ENCODE data around the gene C16orf74. TPM values are rescaled to one million over a fixed set of nuclear protein-coding genes. Genes with fewer than 3 reads are reported as not detected.

The C16orf74 gene
- total RNA-seq: 1 to 10 TPM; 2.8 to 7.9 TPM
- 1 to 10 TPM; 2.6 to 4.0 TPM for polyA plus RNA-seq
- long read RNA-seq, donor 1, transcript C16orf74-201 (4 exons, 906 nt): major isoform, 8 of 10 reads
- long read RNA-seq, donor 1, partial matches to known transcripts: 0 of 10 reads
- long read RNA-seq, donor 1, other reads (novel, unspliced or antisense): 0 of 10 reads
- long read RNA-seq, donor 2, partial matches to known transcripts: 0 of 1 reads
- long read RNA-seq, donor 2, other reads (novel, unspliced or antisense): 0 of 1 reads
- long read RNA-seq, donor 3, partial matches to known transcripts: 0 of 5 reads
- long read RNA-seq, donor 3, other reads (novel, unspliced or antisense): 0 of 5 reads
- long read RNA-seq, donor 4, partial matches to known transcripts: 0 of 5 reads
- long read RNA-seq, donor 4, other reads (novel, unspliced or antisense): 0 of 5 reads
- long read RNA-seq, donor 5, transcript C16orf74-203 (4 exons, 744 nt): major isoform, 7 of 16 reads
- long read RNA-seq, donor 5, transcript C16orf74-201 (4 exons, 906 nt): major isoform, 7 of 16 reads
- long read RNA-seq, donor 5, partial matches to known transcripts: 0 of 16 reads
- long read RNA-seq, donor 5, other reads (novel, unspliced or antisense): 0 of 16 reads

DNA sequence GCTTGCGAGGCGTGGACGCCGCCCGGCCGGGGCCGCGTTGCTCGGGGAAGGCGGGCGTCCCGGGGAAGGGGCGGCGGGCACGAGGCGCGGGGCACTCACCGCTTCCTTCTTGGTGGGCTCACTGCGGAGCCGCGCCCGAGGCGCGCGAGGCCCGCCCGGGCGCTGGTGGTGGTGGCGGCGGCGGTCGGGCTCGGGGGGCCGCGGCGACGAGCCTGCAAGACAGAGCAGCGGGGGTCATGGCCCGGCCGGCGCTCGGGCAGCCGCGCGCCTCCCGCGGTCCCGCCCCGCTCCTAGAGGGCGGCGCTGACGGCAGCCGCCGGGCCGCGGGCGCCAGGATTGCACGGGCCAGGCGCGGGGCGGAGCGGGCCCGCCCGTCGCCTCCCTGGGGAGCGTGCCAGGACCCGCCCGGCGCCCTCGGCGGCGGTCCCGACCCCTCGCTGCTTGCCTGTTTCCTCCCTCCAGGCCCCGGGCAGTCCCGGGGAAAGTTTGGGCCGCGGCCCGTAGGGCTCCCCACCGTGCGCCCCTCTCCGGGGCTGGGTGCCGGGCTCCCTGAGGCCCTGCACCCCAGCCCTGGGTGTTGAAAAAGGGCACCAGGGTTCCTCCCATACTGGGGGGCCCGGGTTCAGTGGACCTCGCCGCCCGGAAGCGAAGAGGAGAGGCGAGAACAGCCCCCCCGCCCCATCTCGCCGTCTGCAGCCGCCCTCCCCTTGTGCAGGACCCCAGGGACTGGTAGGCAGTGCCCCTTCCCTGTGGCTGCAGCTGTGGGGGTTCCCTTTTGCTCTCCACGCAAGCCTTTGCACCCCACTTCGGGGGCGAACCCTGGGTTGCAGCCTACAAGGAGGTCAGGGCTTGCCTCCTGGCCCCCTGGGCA lies at the start of gene C16orf74:
C16orf74 (minus strand) TSS at position 270 of the 871 bp plus-strand sequence. CDS start 15,879 bp downstream, outside the sequence.
- H3K4me1 ChIP-seq (ENCODE audit: control insufficient read depth in 5 of 5, insufficient read depth in 5 of 5, low read length in 5 of 5): peaks cover 0 to 42% (median 14%) of the 10 kb centered on the region in 5 donors
- H3K27ac ChIP-seq (ENCODE audit: low read depth in 1 of 2, low read length in 1 of 2): no peak within 1 kb of the TSS
- peaks cover 0 to 3% (median 0%) of the 10 kb centered on the region in 4 donors for H3K36me3 ChIP-seq (ENCODE audit: control insufficient read depth in 4 of 4, insufficient read depth in 4 of 4, low read length in 4 of 4)
- peak; percentile 58 for ATAC-seq (ENCODE audit: insufficient read depth, low FRiP score)
- peak within 1 kb of the TSS; percentile 23 for H3K4me3 ChIP-seq
- H3K27me3 ChIP-seq (ENCODE audit: control insufficient read depth in 3 of 3, insufficient read depth in 3 of 3, low read length in 2 of 3): peaks cover 0 to 3% (median 0%) of the 10 kb centered on the region in 3 donors
- no peak within 1 kb of the TSS for H3K9ac ChIP-seq (ENCODE audit: insufficient read depth in 1 of 2, low read length in 2 of 2)
- 6 to 11% methylated on average over 42 to 96 of the region's 96 CpGs for WGBS, 2 donors
- DNase-seq: peak; percentile 72 to 85 (median 79)
- no peaks in the 10 kb centered on the region for H3K9me3 ChIP-seq (ENCODE audit: control insufficient read depth in 4 of 4, insufficient read depth in 3 of 4, low read length in 3 of 4)
- TF ChIP-seq, protein P1, sequence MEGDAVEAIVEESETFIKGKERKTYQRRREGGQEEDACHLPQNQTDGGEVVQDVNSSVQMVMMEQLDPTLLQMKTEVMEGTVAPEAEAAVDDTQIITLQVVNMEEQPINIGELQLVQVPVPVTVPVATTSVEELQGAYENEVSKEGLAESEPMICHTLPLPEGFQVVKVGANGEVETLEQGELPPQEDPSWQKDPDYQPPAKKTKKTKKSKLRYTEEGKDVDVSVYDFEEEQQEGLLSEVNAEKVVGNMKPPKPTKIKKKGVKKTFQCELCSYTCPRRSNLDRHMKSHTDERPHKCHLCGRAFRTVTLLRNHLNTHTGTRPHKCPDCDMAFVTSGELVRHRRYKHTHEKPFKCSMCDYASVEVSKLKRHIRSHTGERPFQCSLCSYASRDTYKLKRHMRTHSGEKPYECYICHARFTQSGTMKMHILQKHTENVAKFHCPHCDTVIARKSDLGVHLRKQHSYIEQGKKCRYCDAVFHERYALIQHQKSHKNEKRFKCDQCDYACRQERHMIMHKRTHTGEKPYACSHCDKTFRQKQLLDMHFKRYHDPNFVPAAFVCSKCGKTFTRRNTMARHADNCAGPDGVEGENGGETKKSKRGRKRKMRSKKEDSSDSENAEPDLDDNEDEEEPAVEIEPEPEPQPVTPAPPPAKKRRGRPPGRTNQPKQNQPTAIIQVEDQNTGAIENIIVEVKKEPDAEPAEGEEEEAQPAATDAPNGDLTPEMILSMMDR (IDR thresholded peaks at IDR 0.05; ENCODE audit: control extremely low read depth, extremely low read depth): no peak

DNA sequence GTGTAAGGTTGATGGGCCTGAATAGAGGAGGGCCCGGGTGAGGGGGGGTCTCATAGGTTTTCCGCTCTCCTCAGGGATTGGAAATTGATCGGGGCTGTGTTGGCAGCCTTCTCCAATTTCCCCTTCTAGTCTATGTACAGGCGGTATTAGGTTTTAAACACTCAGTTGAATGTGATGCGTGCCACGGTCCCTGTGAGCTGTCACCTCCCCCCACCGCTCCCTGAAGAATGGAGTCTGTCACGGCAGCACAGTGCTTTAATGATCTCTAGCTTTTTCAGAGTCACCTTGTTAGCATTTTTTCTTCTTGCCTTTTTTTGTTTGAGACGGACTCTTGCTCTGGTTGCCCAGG lies 49.4 kb upstream of the C16orf74 start:
- DNase-seq: no peak
- ATAC-seq (ENCODE audit: insufficient read depth, low FRiP score): no peak
- TF ChIP-seq, protein P1 (IDR thresholded peaks at IDR 0.05; ENCODE audit: control extremely low read depth, extremely low read depth): no peak
- Histone ChIP-seq H3K36me3 (ENCODE audit: control insufficient read depth in 4 of 4, insufficient read depth in 4 of 4, low read length in 4 of 4) (peaks cover 17 to 37% (median 28%) of the 10 kb centered on the region in 4 donors), H3K27me3 (ENCODE audit: control insufficient read depth in 3 of 3, insufficient read depth in 3 of 3, low read length in 2 of 3) (no peaks in the 10 kb centered on the region), H3K9me3 (ENCODE audit: control insufficient read depth in 4 of 4, insufficient read depth in 3 of 4, low read length in 3 of 4) (no peaks in the 10 kb centered on the region), H3K9ac (ENCODE audit: insufficient read depth in 1 of 2, low read length in 2 of 2) (peak overlapping the region; percentile 74 to 89), H3K4me1 (ENCODE audit: control insufficient read depth in 5 of 5, insufficient read depth in 5 of 5, low read length in 5 of 5) (peaks cover 4 to 17% (median 8%) of the 10 kb centered on the region in 5 donors), H3K27ac (ENCODE audit: low read depth in 1 of 2, low read length in 1 of 2) (peak overlapping the region; percentile 95 to 97), H3K4me3 (peak overlapping the region; percentile 100)
- WGBS, 2 donors: 16 to 27% methylated on average over 9 of the region's 9 CpGs

DNA sequence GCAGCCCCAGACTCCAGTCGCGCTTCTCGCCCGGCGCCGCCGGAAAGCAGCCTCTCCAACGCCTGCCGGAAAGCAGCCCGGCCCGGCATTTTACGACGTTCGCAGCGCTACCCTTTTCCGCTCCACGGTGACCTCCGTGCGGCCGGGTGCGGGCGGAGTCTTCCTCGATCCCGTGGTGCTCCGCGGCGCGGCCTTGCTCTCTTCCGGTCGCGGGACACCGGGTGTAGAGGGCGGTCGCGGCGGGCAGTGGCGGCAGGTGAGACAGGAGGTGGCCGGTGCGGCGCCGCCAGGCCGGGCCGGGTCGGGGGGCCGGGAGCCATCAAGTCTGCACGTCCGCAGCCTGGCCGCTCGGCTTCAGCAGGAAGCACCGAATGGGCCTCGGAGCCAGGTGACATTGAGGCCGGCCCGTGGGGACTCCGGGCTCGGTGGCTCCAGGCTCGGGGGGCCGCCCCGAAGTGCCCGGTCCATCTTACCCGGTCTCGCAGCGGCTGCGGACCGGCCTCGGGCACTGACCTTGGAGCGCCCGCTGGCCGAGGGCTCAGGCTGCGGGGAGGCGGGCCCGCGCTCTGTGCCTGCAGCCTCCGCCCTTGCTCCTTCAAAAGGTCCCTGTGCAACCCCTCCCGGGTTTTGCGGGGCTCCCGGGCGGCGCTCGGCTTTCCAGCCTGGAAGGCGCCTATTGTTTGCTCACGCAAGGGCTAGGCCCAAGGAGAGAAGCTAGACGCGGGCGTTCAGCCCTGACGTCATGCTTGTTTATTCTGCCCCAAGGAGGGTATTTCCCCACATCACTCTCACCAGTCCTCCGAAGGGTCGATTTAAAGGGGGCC lies 48.8 kb upstream of the C16orf74 start, which contains the start of the genes COX4I1 and EMC8:
COX4I1 (plus strand) TSS at position 199 of the 824 bp plus-strand sequence. CDS start 1,511 bp downstream, outside the sequence.
EMC8 (minus strand) TSS at position 48 of the 824 bp plus-strand sequence. CDS start 249 bp downstream, outside the sequence.
- no peaks in the 10 kb centered on the region for H3K27me3 ChIP-seq (ENCODE audit: control insufficient read depth in 3 of 3, insufficient read depth in 3 of 3, low read length in 2 of 3)
- peak within 1 kb of the TSS; percentile 89 to 95 for H3K9ac ChIP-seq (ENCODE audit: insufficient read depth in 1 of 2, low read length in 2 of 2)
- DNase-seq: peak; percentile 94 to 96 (median 94)
- H3K4me3 ChIP-seq: peak within 1 kb of the TSS; percentile 100
- no peaks in the 10 kb centered on the region for H3K9me3 ChIP-seq (ENCODE audit: control insufficient read depth in 4 of 4, insufficient read depth in 3 of 4, low read length in 3 of 4)
- TF ChIP-seq, protein P1 (IDR thresholded peaks at IDR 0.05; ENCODE audit: control extremely low read depth, extremely low read depth): no peak
- H3K4me1 ChIP-seq (ENCODE audit: control insufficient read depth in 5 of 5, insufficient read depth in 5 of 5, low read length in 5 of 5): peaks cover 4 to 17% (median 8%) of the 10 kb centered on the region in 5 donors
- 0% methylated on average over 82 to 87 of the region's 87 CpGs for WGBS, 2 donors
- peak; percentile 97 for ATAC-seq (ENCODE audit: insufficient read depth, low FRiP score)
- peak within 1 kb of the TSS; percentile 95 to 97 for H3K27ac ChIP-seq (ENCODE audit: low read depth in 1 of 2, low read length in 1 of 2)
- peaks cover 15 to 35% (median 26%) of the 10 kb centered on the region in 4 donors for H3K36me3 ChIP-seq (ENCODE audit: control insufficient read depth in 4 of 4, insufficient read depth in 4 of 4, low read length in 4 of 4)

Measured in lung (tissue), 16 donors.